Ishikawa (cell line): ENCODE results near the gene BTBD3.

Experiments used
- EGR1 ChIP-seq: IDR thresholded peaks from 2 replicates; pipeline ENCODE4 v1.6.1; 2012
- EP300 ChIP-seq: IDR thresholded peaks from 2 replicates; pipeline ENCODE4 v1.6.1; 2012; ENCODE audit warnings: borderline replicate concordance
- TF ChIP-seq, protein P1 (sequence below): IDR thresholded peaks from 2 replicates; pipeline ENCODE4 v1.6.1; 2012

DNA sequence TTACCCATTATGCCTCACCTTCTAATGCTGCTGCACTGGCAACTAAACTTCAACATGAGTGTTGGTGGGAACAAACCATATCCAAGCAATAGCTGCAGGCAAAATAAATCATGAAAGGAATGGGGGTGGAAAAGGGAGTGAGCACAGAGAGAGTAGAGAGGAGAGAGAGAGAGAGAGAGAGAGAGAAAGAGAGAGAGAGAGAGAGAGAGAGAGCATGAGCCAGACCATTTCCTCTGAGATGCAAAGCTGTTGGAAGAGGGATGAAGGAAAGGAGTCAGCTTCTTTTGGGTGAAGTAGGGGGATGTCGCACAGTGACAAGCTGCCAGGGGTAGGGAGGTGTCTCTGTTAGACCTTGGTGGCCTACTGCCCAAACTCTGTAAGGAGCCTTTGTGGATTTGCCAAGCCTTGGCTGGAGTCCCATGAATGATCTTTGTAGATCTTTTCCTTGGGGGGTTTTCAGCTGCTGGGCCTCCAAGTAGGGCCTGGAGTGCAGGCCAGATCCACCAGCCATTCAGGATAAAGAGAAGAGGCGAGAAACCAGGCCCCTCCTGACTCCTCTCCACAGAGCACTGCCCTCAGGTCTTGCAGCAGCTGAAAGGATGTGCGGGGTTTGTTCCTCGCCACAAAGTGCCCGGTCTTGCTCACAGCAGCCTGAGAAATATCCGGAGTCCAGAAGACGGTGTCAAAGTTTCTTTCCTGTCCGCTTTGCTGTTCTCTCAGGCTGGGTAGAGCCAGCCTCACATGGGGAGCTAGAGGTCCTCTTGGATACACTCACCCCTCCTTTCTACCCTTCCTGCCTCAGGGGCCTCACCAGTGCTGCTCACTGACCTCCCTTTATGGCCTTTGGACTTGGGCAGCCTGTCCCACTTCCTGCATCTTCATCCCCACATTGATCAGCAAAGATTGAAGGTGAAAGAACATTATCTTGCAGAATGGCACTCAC, 17.8 kb downstream of the BTBD3 start:
- TF ChIP-seq EP300 (no peak), EGR1 (no peak)
- TF ChIP-seq, protein P1, sequence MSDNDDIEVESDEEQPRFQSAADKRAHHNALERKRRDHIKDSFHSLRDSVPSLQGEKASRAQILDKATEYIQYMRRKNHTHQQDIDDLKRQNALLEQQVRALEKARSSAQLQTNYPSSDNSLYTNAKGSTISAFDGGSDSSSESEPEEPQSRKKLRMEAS = no peak
